ENCODE data around the gene SLC35E3. TPM values are rescaled to one million over a fixed set of nuclear protein-coding genes. Genes with fewer than 3 reads are reported as not detected.

Gene SLC35E3
- polyA plus RNA-seq, 3 donors from 2014 or later = 5.2 to 13.5 (median 12.9) TPM

DNA sequence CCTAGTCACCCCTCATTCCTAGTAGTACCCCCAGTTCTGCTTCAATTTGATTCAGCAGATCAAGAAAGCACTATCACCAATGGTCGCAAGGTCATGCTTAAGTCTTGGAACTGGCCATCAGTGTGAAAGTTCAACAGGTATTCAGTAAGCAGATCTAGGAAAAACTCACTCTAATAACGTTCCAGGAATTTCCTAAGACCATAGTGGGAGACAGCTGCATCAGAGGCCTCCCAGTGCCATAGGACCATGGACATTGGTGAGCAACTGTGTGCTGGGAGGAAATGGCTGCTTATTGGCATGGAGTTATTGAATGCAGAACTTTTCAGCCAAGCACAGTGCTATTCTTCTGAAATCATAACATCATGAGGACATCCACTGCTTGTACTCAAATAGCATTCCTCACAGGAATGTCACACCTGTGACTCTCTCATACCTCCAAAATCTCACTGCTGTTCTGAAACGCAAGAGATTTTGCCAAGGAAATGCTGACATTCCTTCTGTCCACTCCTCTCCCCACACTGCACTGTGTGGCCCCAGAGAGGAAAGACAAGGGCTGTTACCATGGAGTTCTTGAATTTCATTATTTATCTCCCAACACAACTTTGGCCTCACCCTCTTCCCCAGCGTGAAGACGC, 31.1 kb downstream of the SLC35E3 start:
- peaks cover 9 to 17% of the 10 kb centered on the region in 2 donors for H3K4me1 Mint-ChIP-seq
- no peak for DNase-seq
- no peak overlapping the region for H3K27ac Mint-ChIP-seq
- H3K27me3 Mint-ChIP-seq (ENCODE audit: low read depth in 3 of 3) = peaks cover 0 to 2% (median 0%) of the 10 kb centered on the region in 3 donors
- no peaks in the 10 kb centered on the region for H3K9me3 Mint-ChIP-seq
- peaks cover 0 to 8% (median 0%) of the 10 kb centered on the region in 3 donors for H3K36me3 Mint-ChIP-seq
- H3K4me3 Mint-ChIP-seq = no peak overlapping the region

DNA sequence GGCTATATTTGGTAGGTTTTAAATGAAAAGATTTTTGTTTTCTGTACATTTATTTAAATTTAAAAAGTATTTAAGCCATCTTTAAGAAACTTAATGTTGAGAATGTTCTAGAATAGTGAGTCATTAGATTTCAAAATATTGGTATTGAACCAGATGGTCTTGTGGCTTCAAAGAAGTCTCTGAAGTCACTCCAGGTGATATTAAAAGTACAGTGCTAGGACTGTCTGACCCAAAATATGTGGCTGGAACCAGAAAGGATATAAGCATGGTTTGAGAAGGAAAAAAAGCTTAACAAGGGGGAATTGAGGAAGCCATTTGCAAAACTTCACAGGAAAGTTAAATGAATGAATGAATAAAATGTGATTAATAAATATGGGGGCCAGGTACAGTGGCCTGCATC, 33.3 kb downstream of the SLC35E3 start:
- Mint-ChIP-seq H3K27ac (no peak overlapping the region), H3K27me3 (ENCODE audit: low read depth in 3 of 3) (no peaks in the 10 kb centered on the region), H3K9me3 (no peaks in the 10 kb centered on the region), H3K4me3 (no peak overlapping the region), H3K36me3 (peaks cover 0 to 10% (median 3%) of the 10 kb centered on the region in 3 donors), H3K4me1 (no peaks in the 10 kb centered on the region)
- no peak for DNase-seq

DNA sequence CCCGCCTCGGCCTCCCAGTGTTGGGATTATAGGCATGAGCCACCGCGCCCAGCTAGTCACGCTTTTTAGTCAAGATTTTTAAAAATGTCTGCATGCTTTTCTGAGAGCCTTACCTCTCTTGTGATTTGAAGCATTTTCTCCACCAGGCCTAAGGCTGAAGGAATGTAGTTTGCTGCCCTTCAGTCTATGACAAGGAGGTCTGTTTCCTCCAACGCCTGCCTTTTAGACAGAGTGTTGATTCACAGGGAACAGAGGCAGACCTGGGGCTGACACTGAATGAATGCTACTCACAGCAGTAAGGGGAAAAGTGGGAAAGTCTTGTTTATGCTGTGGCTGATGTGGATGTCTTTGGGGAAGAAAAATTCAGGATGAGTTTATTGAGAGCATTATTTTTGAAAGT, 34.8 kb downstream of the SLC35E3 start:
- Mint-ChIP-seq H3K4me3 (no peak overlapping the region), H3K27me3 (ENCODE audit: low read depth in 3 of 3) (no peaks in the 10 kb centered on the region), H3K27ac (no peak overlapping the region), H3K4me1 (no peaks in the 10 kb centered on the region), H3K9me3 (no peaks in the 10 kb centered on the region), H3K36me3 (peaks cover 0 to 10% (median 3%) of the 10 kb centered on the region in 3 donors)
- no peak for DNase-seq

DNA sequence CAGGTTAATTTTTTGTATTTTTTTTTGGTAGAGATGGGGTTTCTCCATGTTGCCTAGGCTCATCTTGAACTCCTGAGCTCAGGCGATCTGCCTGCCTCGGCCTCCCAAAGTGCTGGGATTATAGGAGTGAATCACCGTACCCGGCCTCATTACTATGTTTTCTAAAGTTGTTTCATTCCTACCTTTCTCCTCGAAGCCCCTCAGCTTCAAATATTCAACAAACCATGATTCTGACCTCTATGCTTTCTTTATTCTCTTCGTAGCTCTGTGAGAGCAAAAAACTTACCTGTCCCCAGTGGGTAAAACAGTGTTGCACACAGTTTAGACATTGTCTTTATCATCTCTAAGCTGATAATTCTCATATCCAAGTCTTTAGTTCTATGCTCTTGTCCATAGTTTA, 35.8 kb downstream of the SLC35E3 start:
- peaks cover 0 to 9% (median 3%) of the 10 kb centered on the region in 3 donors for H3K36me3 Mint-ChIP-seq
- no peak overlapping the region for H3K4me3 Mint-ChIP-seq
- no peaks in the 10 kb centered on the region for H3K9me3 Mint-ChIP-seq
- DNase-seq = no peak
- no peaks in the 10 kb centered on the region for H3K4me1 Mint-ChIP-seq
- H3K27me3 Mint-ChIP-seq (ENCODE audit: low read depth in 3 of 3) = no peaks in the 10 kb centered on the region
- H3K27ac Mint-ChIP-seq = no peak overlapping the region

DNA sequence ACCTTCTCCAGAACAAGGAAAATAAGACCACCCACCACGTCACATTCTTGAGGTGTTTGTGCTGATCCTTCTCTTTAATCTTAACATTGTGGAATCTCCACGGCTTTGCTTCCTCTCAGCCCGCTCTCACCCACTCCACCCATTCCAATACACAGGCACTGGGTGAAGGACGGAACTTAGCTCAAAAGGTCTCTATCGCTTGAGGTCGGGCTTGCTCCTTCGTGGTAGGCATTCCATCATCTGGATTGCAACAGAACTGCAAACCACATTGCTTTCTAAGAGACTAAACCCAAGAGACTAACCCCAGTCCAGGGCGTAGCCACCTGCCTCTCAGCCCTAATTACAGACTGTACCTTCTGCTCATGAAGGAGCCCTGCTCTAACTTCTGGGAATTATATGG, 38.0 kb downstream of the SLC35E3 start:
- Mint-ChIP-seq H3K27ac (no peak overlapping the region), H3K4me3 (no peak overlapping the region), H3K4me1 (no peaks in the 10 kb centered on the region), H3K9me3 (no peaks in the 10 kb centered on the region), H3K36me3 (peaks cover 0 to 4% (median 3%) of the 10 kb centered on the region in 3 donors), H3K27me3 (ENCODE audit: low read depth in 3 of 3) (no peaks in the 10 kb centered on the region)
- no peak for DNase-seq

DNA sequence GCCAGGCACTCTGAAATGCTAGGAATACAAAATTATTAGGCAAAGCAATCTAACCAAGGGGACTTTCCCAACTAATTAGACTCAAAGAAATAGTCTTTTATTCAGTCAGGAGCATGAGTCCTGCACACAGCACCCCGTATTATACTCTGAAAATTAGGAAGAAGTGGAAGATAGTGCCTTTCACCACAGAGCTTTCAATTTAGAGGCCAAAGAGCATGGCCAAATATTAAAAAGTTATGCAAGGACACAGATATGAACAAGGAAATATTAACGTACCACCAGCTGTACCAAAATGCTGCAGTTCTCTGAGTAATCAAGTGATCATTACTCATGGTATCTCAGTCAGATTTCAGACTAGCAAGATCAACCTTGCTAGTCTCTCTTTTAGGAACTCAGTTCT, 39.4 kb downstream of the SLC35E3 start:
- Mint-ChIP-seq H3K27ac (no peak overlapping the region), H3K36me3 (peaks cover 0 to 7% (median 3%) of the 10 kb centered on the region in 3 donors), H3K27me3 (ENCODE audit: low read depth in 3 of 3) (peaks cover 0 to 2% (median 0%) of the 10 kb centered on the region in 3 donors), H3K4me3 (no peak overlapping the region), H3K9me3 (no peaks in the 10 kb centered on the region), H3K4me1 (no peaks in the 10 kb centered on the region)
- DNase-seq = no peak

DNA sequence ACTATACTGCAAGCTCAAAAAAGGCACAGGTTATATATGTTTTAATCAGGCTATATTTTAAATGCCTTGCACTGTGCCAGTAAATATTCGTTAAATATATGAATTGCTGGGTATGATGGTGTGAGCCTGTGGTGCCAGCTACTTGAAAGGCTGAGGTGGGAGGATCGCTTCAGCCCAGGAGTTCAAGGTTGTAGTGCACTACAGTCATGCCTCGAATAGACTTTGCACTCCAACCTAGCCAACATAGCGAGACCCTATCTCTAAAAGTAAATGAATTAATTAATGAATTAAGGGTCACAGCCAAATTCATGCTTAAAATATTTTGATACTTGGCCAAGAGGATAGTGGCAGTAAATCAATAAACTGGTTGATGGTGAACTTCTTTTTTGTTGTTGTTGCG, 39.8 kb downstream of the SLC35E3 start:
- no peak for DNase-seq
- no peaks in the 10 kb centered on the region for H3K4me1 Mint-ChIP-seq
- peaks cover 0 to 7% (median 3%) of the 10 kb centered on the region in 3 donors for H3K36me3 Mint-ChIP-seq
- H3K27ac Mint-ChIP-seq = no peak overlapping the region
- H3K4me3 Mint-ChIP-seq = no peak overlapping the region
- no peaks in the 10 kb centered on the region for H3K9me3 Mint-ChIP-seq
- peaks cover 0 to 2% (median under 1%) of the 10 kb centered on the region in 3 donors for H3K27me3 Mint-ChIP-seq (ENCODE audit: low read depth in 3 of 3)

DNA sequence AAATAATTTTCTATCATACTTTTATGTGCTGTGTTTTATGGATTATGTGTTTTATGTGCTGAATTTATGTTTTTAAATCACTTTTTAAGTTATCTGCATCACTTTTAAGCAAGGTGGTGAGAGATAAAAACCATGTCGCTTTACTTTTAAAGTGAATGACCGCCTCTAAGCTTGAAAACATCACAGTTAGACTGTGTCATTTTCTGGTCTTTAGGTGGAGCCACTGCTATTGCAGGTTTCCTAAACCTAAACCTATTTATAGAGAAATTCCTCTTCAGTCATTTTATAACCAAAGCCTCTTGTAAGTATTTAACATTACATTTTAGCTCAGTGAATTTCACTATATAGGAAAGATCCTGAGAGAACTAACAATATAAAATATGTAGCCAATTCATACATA, 41.0 kb downstream of the SLC35E3 start:
- Mint-ChIP-seq H3K4me1 (no peaks in the 10 kb centered on the region), H3K27ac (no peak overlapping the region), H3K4me3 (no peak overlapping the region), H3K9me3 (no peaks in the 10 kb centered on the region), H3K27me3 (ENCODE audit: low read depth in 3 of 3) (peaks cover 0 to 2% (median 2%) of the 10 kb centered on the region in 3 donors), H3K36me3 (peaks cover 0 to 7% (median 3%) of the 10 kb centered on the region in 3 donors)
- no peak for DNase-seq

DNA sequence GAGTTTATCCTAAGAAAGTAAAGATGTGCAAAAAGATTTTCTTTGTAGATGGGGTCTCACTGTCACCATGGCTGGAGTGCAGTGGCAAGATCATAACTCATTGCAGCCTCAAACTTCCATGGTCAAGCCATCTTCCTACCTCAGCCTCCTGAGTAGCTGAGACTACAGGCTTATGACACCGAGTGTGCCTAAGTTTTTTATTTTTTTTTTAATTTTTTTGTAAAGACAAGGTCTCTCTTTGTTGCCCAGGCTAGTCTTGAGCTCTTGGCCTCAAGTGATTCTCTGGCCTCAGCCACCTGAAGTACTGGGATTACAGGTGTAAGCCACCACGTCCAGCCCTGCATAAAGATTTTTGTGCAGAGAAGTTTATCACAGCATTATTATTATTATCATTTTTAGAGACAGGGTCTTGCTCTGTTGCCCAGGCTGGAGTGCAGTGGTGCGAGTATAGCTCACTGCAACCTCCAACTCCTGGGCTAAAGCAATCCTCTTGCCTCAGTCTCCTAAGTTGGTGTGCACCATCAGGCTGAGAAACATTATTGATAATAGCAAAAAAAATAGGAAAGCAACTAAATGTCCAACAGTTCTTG, 42.7 kb downstream of the SLC35E3 start:
- H3K27me3 Mint-ChIP-seq (ENCODE audit: low read depth in 3 of 3) = peaks cover 0 to 5% (median 2%) of the 10 kb centered on the region in 3 donors
- H3K27ac Mint-ChIP-seq = no peak overlapping the region
- H3K9me3 Mint-ChIP-seq = no peaks in the 10 kb centered on the region
- no peak overlapping the region for H3K4me3 Mint-ChIP-seq
- no peaks in the 10 kb centered on the region for H3K4me1 Mint-ChIP-seq
- no peak for DNase-seq
- H3K36me3 Mint-ChIP-seq = peaks cover 0 to 4% (median 0%) of the 10 kb centered on the region in 3 donors

DNA sequence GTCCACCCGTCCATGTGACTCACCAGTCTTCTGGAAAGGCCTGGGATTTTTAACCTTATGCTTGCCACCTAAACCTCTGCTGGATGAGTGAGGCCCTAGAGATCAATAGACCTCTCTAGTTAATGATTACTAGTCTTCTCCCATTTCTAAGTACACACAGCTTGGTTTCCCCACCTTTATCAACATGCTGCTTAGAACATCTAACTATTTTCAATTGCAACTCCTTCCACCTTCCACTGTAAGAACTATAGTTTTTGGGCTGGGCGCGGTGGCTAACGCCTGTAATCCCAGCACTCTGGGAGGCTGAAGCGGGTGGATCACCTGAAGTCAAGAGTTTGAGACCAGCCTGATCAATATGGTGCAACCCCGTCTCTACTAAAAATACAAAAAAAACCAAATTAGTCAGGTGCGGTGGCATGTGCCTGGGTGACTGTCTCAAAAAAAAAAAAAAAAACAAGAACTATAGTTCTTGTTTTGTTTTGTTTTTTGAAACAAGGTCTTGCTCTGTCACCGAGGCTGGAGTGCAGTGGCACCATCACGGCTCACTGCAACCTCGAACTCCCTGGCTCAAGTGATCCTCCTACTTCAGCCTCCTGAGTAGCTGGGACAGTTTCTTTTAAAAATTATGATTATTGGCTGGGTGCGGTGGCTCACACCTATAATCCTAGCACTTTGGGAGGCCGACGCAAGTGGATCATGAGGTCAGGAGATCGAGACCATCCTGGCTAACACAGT, 43.3 kb downstream of the SLC35E3 start:
- DNase-seq = no peak
- H3K4me3 Mint-ChIP-seq = no peak overlapping the region
- no peaks in the 10 kb centered on the region for H3K4me1 Mint-ChIP-seq
- H3K27ac Mint-ChIP-seq = no peak overlapping the region
- no peaks in the 10 kb centered on the region for H3K9me3 Mint-ChIP-seq
- peaks cover 0 to 5% (median 2%) of the 10 kb centered on the region in 3 donors for H3K27me3 Mint-ChIP-seq (ENCODE audit: low read depth in 3 of 3)
- peaks cover 0 to 4% (median 0%) of the 10 kb centered on the region in 3 donors for H3K36me3 Mint-ChIP-seq

DNA sequence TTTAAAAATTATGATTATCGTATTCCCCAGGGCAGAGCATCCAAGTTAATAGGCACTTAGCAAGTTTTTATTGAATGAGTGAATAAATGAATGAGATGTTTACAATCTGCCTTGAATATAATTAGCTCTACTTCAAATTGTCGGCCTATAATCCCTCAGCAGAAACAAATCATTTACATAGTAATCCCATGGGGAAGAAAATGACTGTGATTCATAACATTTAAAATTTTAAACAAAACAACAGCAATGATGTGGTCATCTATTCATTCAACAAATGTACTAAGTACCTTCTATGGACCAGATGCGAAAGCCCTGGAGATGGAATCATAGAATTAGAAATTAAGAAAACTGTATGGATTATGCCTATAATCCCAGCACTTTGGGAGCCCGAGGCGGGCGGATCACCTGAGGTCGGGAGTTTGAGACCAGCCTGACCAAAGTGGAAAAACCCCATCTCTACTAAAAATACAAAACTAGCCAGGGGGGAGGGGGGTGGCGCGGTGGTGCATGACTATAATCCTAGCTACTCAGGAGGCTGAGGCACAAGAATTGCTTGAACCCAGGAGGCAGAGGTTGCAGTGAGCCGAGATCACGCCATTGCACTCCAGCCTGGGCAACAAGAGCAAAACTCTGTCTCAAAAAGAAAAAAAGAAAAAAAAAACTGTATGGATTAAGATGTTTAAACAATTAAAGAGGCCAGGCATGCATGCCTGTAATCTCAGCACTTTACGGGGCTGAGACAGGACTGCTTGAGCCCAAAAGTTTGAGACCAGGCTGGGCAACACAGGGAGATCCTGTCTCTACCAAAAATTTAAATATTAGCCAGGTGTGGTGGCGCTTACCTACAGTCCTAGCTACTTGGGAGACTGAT, 44.3 kb downstream of the SLC35E3 start:
- H3K27ac Mint-ChIP-seq = no peak overlapping the region
- peaks cover 0 to 4% (median 0%) of the 10 kb centered on the region in 3 donors for H3K36me3 Mint-ChIP-seq
- H3K4me1 Mint-ChIP-seq = no peaks in the 10 kb centered on the region
- H3K27me3 Mint-ChIP-seq (ENCODE audit: low read depth in 3 of 3) = peaks cover 0 to 5% (median 2%) of the 10 kb centered on the region in 3 donors
- no peak for DNase-seq
- no peak overlapping the region for H3K4me3 Mint-ChIP-seq
- no peaks in the 10 kb centered on the region for H3K9me3 Mint-ChIP-seq

DNA sequence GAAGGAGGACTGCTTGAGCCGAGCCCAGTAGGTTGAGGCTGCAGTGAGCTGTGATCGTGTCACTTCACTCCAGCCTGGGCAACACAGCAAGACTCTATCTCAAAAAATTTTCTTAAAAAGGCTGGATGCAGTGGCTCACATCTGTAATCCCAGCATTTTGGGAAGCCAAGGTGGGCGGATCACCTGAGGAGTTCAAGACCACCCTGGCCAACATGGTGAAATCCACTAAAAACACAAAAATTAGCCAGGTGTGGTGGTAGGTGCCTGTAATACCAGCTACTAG, 44.9 kb downstream of the SLC35E3 start:
- no peaks in the 10 kb centered on the region for H3K4me1 Mint-ChIP-seq
- H3K9me3 Mint-ChIP-seq = no peaks in the 10 kb centered on the region
- H3K27ac Mint-ChIP-seq = no peak overlapping the region
- no peak overlapping the region for H3K4me3 Mint-ChIP-seq
- DNase-seq = no peak
- H3K27me3 Mint-ChIP-seq (ENCODE audit: low read depth in 3 of 3) = peaks cover 0 to 5% (median 2%) of the 10 kb centered on the region in 3 donors
- peaks cover 0 to 4% (median 0%) of the 10 kb centered on the region in 3 donors for H3K36me3 Mint-ChIP-seq

DNA sequence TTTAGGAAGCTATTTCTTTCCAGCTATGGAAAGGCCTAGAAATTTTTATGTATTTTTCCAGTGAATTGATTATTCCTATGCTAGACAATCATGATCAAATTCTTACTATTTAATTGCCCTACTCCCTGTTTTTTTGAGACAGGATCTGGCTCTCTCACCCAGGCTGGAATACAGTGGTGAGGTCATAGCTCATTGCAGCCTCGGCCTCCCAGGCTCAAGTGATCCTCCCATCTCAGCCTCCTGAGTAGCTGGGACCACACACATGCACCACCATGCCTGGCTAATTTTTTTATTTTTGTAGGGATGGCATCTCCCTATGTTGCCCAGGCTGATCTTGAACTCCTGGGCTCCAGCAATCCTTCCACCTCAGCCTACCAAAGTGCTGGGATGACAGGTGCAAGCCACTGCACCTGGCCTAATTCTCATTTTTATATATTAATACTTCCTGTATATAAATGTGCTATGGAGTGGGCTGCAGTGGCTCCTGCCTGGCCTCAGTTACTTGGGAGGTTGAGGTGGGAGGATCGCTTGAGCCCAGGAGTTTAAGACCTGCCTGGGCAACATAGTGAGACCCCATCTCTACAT, 46.0 kb downstream of the SLC35E3 start:
- Mint-ChIP-seq H3K9me3 (no peaks in the 10 kb centered on the region), H3K4me3 (no peak overlapping the region), H3K27me3 (ENCODE audit: low read depth in 3 of 3) (peaks cover 0 to 5% (median 3%) of the 10 kb centered on the region in 3 donors), H3K4me1 (no peaks in the 10 kb centered on the region), H3K36me3 (peaks cover 0 to 4% (median 0%) of the 10 kb centered on the region in 3 donors), H3K27ac (no peak overlapping the region)
- no peak for DNase-seq

All from immature natural killer cell (primary cell).